Tibial nerve (tissue), 4 donors: ENCODE data around the gene DOK6. TPM values are rescaled to one million over a fixed set of nuclear protein-coding genes. Genes with fewer than 3 reads are reported as not detected.
"Not testable (repeated sequence)": the region's sequence is repeated elsewhere in the genome, so short reads cannot be mapped to it uniquely, and the experiment has no call there.

ENCODE experiments used
- DNase-seq, 2 donors: peaks; one replicate each; pipeline ENCODE4 v3.0.0-alpha.2; 2019; ENCODE audit warnings: low spot score in 2 of 2
- H3K27ac ChIP-seq, 4 donors: fragments of 200-600 bp; sonication (generic) in 3 of 4; one replicate each; pipeline ENCODE4 v1.5.1; 2017 to 2019; ENCODE audit warnings: mild to moderate bottlenecking in 1 of 4
- H3K27me3 ChIP-seq, 2 donors: fragments of 200-600 bp; sonication (generic) in 1 of 2; one replicate each; pipeline versions ENCODE4 v1.5.1 to v1.6.0; 2017 to 2019
- H3K36me3 ChIP-seq, 3 donors: fragments of 200-600 bp; sonication (generic); one replicate each; pipeline ENCODE4 v1.5.1; 2018 to 2019
- H3K4me1 ChIP-seq, 4 donors: fragments of 200-600 bp; sonication (generic) in 3 of 4; one replicate each; pipeline ENCODE4 v1.5.1; 2017 to 2019
- H3K4me3 ChIP-seq, 4 donors: fragments of 200-600 bp; sonication (generic) in 3 of 4; one replicate each; pipeline ENCODE4 v1.5.1; 2017 to 2019; ENCODE audit warnings: mild to moderate bottlenecking in 1 of 4, moderate library complexity in 1 of 4
- H3K9me3 ChIP-seq, 4 donors: fragments of 200-600 bp; sonication (generic) in 3 of 4; one replicate each; pipeline ENCODE4 v1.5.1; 2017 to 2019
- EP300 ChIP-seq, 2 donors: sonication (generic); formaldehyde crosslinking; IDR thresholded peaks; one replicate each; pipeline ENCODE4 v1.6.1; 2017; ENCODE audit warnings: antibody characterized with exemption in 2 of 2, mild to moderate bottlenecking in 1 of 2
- POLR2A ChIP-seq, 2 donors: fragments of 450-650 bp; IDR thresholded peaks; one replicate each; pipeline ENCODE4 v1.6.1; 2017; ENCODE audit warnings: antibody characterized with exemption in 2 of 2, mild to moderate bottlenecking in 2 of 2, moderate library complexity in 2 of 2
- WGBS, 2 donors: methylation state at CpG; one replicate each; pipeline ENCODE4 v1.1.5; 2018; 5-methylcytosine and 5-hydroxymethylcytosine counted together
- total RNA-seq, 4 donors: library from RNA; depleted of rRNA; stranded (reverse); fragments of >200 nt; gene quantifications; one replicate each; pipeline ENCODE4 v1.1.0, GENCODE V29; 2016
- TF ChIP-seq, protein P1 (sequence below), 5 experiments: fragments of 200-600 bp in 3 of 5; fragments of 450-650 bp in 2 of 5; sonication (generic) in 3 of 5; IDR thresholded peaks; one replicate each; pipeline ENCODE4 v1.5.1; 2016 to 2019; ENCODE audit warnings: antibody characterized with exemption in 5 of 5, mild to moderate bottlenecking in 3 of 5, moderate library complexity in 2 of 5

DOK6 gene
- total RNA-seq, 4 donors from 2014 or later = 4.0 to 28.6 (median 6.1) TPM

DNA sequence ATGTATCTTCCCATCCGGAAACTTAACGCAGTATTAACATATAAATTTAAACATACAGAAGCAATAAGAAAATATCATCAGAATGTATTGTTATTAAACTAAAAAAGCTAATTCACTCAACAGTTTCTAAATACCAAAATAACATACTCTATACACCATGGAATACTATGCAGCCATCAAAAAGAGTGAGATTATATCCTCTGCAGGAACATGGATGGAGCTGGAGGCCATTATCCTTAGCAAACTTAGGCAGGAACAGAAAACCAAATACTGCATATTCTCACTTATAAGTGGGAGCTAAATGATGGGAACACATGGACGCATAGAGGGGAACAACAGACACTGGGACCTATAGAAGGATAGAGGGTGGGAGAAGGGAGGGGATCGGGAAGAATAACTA, 419.9 kb downstream of the DOK6 start:
- Histone ChIP-seq H3K27me3 (no peaks in the 10 kb centered on the region), H3K4me3 (no peak overlapping the region), H3K36me3 (no peaks in the 10 kb centered on the region), H3K9me3 (peaks cover 0 to 14% (median 1%) of the 10 kb centered on the region in 4 donors), H3K27ac (no peak overlapping the region), H3K4me1 (no peaks in the 10 kb centered on the region)
- TF ChIP-seq POLR2A (IDR thresholded peaks at IDR 0.05) (no peak), EP300 (IDR thresholded peaks at IDR 0.05) (no peak)
- TF ChIP-seq, protein P1, sequence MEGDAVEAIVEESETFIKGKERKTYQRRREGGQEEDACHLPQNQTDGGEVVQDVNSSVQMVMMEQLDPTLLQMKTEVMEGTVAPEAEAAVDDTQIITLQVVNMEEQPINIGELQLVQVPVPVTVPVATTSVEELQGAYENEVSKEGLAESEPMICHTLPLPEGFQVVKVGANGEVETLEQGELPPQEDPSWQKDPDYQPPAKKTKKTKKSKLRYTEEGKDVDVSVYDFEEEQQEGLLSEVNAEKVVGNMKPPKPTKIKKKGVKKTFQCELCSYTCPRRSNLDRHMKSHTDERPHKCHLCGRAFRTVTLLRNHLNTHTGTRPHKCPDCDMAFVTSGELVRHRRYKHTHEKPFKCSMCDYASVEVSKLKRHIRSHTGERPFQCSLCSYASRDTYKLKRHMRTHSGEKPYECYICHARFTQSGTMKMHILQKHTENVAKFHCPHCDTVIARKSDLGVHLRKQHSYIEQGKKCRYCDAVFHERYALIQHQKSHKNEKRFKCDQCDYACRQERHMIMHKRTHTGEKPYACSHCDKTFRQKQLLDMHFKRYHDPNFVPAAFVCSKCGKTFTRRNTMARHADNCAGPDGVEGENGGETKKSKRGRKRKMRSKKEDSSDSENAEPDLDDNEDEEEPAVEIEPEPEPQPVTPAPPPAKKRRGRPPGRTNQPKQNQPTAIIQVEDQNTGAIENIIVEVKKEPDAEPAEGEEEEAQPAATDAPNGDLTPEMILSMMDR (IDR thresholded peaks at IDR 0.05) = no peak
- 97 to 98% methylated on average over 4 of the region's 4 CpGs for WGBS, 2 donors
- DNase-seq = no peak

DNA sequence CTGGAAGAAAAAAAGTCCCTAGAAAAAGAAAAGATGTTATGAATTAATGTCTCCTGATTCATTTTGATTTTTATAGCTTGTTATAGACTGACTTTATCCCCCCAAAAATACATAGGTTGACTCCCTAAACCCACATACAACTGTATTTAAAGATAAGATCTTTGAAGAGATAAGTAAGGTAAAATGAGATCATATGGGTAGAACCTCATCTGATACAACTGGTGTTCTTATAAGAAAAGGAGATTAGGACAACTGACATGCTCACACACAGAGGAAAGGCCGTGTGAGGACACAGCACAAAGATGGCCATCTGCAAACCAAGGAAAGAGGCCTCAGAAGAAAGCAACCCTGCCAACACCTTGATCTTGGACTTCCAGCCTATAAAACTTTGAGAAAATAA, 429.5 kb downstream of the DOK6 start:
- WGBS, 2 donors = 97 to 100% methylated on average over 1 of the region's 1 CpG
- Histone ChIP-seq H3K36me3 (no peaks in the 10 kb centered on the region), H3K4me1 (no peaks in the 10 kb centered on the region), H3K9me3 (no peaks in the 10 kb centered on the region), H3K4me3 (no peak overlapping the region), H3K27me3 (no peaks in the 10 kb centered on the region), H3K27ac (no peak overlapping the region)
- DNase-seq = no peak
- TF ChIP-seq, protein P1 (IDR thresholded peaks at IDR 0.05) = no peak
- TF ChIP-seq POLR2A (IDR thresholded peaks at IDR 0.05) = no peak
- TF ChIP-seq EP300 (IDR thresholded peaks at IDR 0.05) = no peak

DNA sequence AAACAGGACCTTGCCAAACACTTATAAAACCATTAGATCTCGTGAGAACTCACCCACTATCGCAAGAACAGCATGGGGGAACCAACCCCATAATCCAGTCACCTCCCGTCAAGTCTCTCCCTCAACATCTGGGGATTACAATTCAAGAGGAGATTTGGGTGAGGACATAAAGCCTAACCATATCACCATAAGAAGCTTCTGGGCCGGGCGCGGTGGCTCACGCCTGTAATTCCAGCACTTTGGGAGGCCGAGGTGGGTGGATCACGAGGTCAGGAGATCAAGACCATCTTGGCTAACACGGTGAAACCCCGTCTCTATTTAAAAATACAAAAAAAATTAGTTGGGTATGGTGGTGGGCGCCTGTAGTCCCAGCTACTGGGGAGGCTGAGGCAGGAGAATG, 434.3 kb downstream of the DOK6 start:
- not testable (repeated sequence) for H3K9me3 ChIP-seq, H3K4me3 ChIP-seq, H3K36me3 ChIP-seq, H3K4me1 ChIP-seq, DNase-seq, H3K27ac ChIP-seq, H3K27me3 ChIP-seq
- WGBS, 2 donors = 95 to 97% methylated on average over 12 of the region's 12 CpGs

DNA sequence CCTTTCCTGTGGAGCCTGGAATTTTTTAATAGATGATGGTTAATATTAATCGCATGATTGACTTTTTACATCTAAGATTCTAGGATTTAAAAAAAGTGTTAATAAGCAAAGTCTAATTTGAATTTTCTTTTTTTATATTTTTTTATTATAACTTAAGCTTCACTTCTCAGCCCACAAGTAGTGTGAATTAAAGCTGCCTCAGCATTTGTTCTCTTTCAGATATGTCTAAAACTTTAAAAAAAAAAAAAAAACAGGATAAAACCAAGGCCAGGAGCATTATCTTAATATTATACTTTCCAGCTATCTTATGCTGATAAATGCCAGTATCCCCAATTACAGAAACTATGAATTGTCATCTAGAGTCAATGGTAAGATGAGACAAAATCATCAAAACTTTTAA, 437.3 kb downstream of the DOK6 start:
- no peaks in the 10 kb centered on the region for H3K9me3 ChIP-seq
- WGBS, 2 donors = 97 to 98% methylated on average over 1 of the region's 1 CpG
- H3K27ac ChIP-seq = no peak overlapping the region
- no peak for DNase-seq
- peaks cover 0 to 7% (median 0%) of the 10 kb centered on the region in 3 donors for H3K36me3 ChIP-seq
- H3K4me3 ChIP-seq = no peak overlapping the region
- no peaks in the 10 kb centered on the region for H3K4me1 ChIP-seq
- TF ChIP-seq EP300 (IDR thresholded peaks at IDR 0.05) (no peak), POLR2A (IDR thresholded peaks at IDR 0.05) (no peak)
- TF ChIP-seq, protein P1 (IDR thresholded peaks at IDR 0.05) = no peak
- no peaks in the 10 kb centered on the region for H3K27me3 ChIP-seq

DNA sequence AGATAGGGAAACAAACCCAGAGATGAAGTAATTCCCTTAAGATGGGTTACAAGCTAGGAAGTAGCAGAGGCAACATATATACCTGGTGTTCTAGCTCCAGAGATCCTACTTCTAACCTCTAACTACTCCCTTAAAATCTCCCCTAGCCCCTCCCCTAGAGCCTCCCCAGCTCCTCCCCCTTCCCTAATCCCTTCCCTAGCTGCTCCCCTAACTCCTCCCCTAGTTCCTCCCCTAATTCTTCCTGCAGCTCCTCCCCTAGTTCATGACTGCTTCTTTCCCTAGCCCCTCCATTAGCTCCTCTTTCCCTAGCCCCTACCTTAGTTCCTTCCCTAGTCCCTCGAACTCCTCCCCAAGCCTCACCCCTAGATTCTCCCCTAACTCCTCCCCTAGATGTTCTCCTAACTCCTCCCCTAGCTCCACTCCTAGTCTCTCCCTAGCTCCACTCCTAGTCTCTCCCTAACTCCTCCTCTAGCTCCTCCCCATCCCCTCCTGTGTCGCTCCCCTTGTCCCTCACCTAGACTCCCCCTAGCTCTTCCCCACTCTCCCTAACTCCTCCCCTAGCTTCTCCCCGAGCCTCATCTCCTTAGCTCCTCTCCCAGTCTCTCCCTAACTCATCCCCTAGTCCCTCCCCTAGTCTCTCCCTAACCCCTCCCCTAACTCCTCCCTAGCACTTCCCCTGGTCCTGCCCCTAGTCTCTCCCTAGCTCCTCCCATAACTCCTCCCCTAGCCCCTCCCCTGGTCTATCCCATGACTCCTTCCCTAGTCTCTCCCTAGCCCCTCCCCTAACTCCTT, 438.1 kb downstream of the DOK6 start:
- H3K27ac ChIP-seq = no peak overlapping the region
- DNase-seq = no peak
- 94% methylated on average over 3 of the region's 3 CpGs for WGBS, 2 donors
- H3K9me3 ChIP-seq = no peaks in the 10 kb centered on the region
- TF ChIP-seq POLR2A (IDR thresholded peaks at IDR 0.05) (no peak), EP300 (IDR thresholded peaks at IDR 0.05) (no peak)
- TF ChIP-seq, protein P1 (IDR thresholded peaks at IDR 0.05) = no peak
- no peak overlapping the region for H3K4me3 ChIP-seq
- H3K4me1 ChIP-seq = no peaks in the 10 kb centered on the region
- H3K36me3 ChIP-seq = peaks cover 0 to 7% (median 0%) of the 10 kb centered on the region in 3 donors
- no peaks in the 10 kb centered on the region for H3K27me3 ChIP-seq
